ENCODE results near the gene ELANE. TPM values are rescaled to one million over a fixed set of nuclear protein-coding genes. Genes with fewer than 3 reads are reported as not detected.

The ELANE gene
- total and polyA plus RNA-seq, 9 of the 15 experiments (the other 6 are each of a cell fraction or from before 2014, with no cell fraction given) = not detected

DNA sequence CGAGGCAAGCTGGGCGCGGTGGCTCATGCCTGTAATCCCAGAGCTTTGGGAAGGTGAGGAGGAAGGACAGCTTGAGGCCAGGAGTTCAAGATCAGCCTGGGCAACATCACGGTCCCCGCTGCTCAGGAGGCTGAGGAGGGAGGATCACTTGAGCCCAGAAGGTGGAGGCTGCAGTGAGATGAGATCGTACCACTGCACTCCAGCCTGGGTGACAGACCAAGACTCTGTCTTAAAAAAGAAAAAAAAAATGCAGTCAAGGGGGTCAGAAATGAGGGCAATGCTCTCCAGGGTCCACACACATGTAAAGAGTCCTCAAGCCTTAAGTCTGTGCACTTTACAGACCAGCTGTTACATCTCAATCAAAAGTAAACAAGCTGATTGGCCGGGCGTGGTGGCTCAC, 52.4 kb downstream of the ELANE start (continued):
- TF ChIP-seq ZKSCAN8 (CRISPR knock-in tag; IDR thresholded peaks at IDR 0.05) (no peak), SETDB1 (IDR thresholded peaks at IDR 0.05; ENCODE audit: low read length) (no peak), CHD4 (IDR thresholded peaks at IDR 0.05; ENCODE audit: insufficient read depth, insufficient replicate concordance, low read depth, low read length, poor library complexity, severe bottlenecking) (no peak), EGR1 (conservative IDR thresholded peaks at IDR 0.05) (no peak), ELF1 (tag; IDR thresholded peaks at IDR 0.05) (no peak), BCOR (IDR thresholded peaks at IDR 0.05) (peak; percentile 58), RAD21 (CRISPR knock-in tag; conservative IDR thresholded peaks at IDR 0.05 in 1 of 2, IDR thresholded peaks at IDR 0.05 in 1 of 2) (no peak), SMARCA5 (IDR thresholded peaks at IDR 0.05) (0 out of 2 replicates have a peak, but pooled peaks have one; percentile 40), ZNF764 (CRISPR knock-in tag; IDR thresholded peaks at IDR 0.05; ENCODE audit: low read depth) (no peak), CCNT2 (IDR thresholded peaks at IDR 0.05; ENCODE audit: borderline replicate concordance, extremely low read depth, insufficient read length, low read depth, low read length) (no peak), MTA3 (IDR thresholded peaks at IDR 0.05; ENCODE audit: borderline replicate concordance) (no peak), GATAD2A (IDR thresholded peaks at IDR 0.05) (0 out of 2 replicates have a peak, but pooled peaks have one; percentile 7), DDX20 (tag; IDR thresholded peaks at IDR 0.05; ENCODE audit: low read depth) (no peak), GTF2F1 (IDR thresholded peaks at IDR 0.05; ENCODE audit: low read depth, low read length) (no peak), POLR2A (conservative IDR thresholded peaks at IDR 0.05) (0 out of 2 replicates have a peak, but pooled peaks have one; percentile 12), ETV6 (IDR thresholded peaks at IDR 0.05; ENCODE audit: borderline replicate concordance in 1 of 2, low read depth in 2 of 2, low read length in 1 of 2) (no peak), ETV6 (CRISPR knock-in tag; IDR thresholded peaks at IDR 0.05; ENCODE audit: borderline replicate concordance) (no peak), TAL1 (IDR thresholded peaks at IDR 0.05) (no peak), HDAC2 (IDR thresholded peaks at IDR 0.05) (no peak)
- TF ChIP-seq, protein P1, sequence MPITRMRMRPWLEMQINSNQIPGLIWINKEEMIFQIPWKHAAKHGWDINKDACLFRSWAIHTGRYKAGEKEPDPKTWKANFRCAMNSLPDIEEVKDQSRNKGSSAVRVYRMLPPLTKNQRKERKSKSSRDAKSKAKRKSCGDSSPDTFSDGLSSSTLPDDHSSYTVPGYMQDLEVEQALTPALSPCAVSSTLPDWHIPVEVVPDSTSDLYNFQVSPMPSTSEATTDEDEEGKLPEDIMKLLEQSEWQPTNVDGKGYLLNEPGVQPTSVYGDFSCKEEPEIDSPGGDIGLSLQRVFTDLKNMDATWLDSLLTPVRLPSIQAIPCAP (CRISPR knock-in tag; IDR thresholded peaks at IDR 0.05; ENCODE audit: borderline replicate concordance) = no peak
- TF ChIP-seq, protein P2, sequence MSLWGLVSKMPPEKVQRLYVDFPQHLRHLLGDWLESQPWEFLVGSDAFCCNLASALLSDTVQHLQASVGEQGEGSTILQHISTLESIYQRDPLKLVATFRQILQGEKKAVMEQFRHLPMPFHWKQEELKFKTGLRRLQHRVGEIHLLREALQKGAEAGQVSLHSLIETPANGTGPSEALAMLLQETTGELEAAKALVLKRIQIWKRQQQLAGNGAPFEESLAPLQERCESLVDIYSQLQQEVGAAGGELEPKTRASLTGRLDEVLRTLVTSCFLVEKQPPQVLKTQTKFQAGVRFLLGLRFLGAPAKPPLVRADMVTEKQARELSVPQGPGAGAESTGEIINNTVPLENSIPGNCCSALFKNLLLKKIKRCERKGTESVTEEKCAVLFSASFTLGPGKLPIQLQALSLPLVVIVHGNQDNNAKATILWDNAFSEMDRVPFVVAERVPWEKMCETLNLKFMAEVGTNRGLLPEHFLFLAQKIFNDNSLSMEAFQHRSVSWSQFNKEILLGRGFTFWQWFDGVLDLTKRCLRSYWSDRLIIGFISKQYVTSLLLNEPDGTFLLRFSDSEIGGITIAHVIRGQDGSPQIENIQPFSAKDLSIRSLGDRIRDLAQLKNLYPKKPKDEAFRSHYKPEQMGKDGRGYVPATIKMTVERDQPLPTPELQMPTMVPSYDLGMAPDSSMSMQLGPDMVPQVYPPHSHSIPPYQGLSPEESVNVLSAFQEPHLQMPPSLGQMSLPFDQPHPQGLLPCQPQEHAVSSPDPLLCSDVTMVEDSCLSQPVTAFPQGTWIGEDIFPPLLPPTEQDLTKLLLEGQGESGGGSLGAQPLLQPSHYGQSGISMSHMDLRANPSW (CRISPR knock-in tag; IDR thresholded peaks at IDR 0.05) = no peak
- TF ChIP-seq, protein P3, sequence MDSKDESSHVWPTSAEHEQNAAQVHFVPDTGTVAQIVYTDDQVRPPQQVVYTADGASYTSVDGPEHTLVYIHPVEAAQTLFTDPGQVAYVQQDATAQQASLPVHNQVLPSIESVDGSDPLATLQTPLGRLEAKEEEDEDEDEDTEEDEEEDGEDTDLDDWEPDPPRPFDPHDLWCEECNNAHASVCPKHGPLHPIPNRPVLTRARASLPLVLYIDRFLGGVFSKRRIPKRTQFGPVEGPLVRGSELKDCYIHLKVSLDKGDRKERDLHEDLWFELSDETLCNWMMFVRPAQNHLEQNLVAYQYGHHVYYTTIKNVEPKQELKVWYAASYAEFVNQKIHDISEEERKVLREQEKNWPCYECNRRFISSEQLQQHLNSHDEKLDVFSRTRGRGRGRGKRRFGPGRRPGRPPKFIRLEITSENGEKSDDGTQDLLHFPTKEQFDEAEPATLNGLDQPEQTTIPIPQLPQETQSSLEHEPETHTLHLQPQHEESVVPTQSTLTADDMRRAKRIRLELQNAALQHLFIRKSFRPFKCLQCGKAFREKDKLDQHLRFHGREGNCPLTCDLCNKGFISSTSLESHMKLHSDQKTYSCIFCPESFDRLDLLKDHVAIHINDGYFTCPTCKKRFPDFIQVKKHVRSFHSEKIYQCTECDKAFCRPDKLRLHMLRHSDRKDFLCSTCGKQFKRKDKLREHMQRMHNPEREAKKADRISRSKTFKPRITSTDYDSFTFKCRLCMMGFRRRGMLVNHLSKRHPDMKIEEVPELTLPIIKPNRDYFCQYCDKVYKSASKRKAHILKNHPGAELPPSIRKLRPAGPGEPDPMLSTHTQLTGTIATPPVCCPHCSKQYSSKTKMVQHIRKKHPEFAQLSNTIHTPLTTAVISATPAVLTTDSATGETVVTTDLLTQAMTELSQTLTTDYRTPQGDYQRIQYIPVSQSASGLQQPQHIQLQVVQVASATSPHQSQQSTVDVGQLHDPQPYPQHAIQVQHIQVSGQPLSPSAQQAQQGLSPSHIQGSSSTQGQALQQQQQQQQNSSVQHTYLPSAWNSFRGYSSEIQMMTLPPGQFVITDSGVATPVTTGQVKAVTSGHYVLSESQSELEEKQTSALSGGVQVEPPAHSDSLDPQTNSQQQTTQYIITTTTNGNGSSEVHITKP (IDR thresholded peaks at IDR 0.05; ENCODE audit: partially characterized antibody) = peak; percentile 33
